ENCODE measurements around the gene C11orf86. TPM values are rescaled to one million over a fixed set of nuclear protein-coding genes. Genes with fewer than 3 reads are reported as not detected.

Gene C11orf86
- total RNA-seq, 1 experiment from 2014 or later = 0.68 TPM

DNA sequence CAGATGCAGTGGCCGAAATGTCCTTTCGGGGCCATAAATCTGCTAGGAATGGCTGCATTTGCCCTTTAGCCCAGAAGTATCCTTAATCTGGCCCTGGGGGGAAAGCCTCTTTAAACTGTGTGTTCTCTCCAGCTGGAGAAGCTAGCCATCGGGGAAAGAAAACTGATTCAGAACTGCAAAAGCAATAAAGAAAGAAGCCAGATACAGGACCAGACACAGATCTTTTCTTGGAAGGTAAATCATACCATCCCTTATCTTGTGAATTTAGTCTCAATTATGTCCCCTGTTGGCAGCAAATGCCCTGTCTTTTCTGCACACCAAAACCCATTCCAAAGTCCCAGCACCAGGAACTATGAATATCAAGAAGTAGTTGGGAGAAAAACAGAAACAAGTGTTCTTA is 42.6 kb upstream of the C11orf86 start:
- H3K36me3 Mint-ChIP-seq = no peaks in the 10 kb centered on the region
- H3K4me3 Mint-ChIP-seq = no peak overlapping the region
- ChIA-PET POLR2A (no interaction called here), CTCF (interaction anchor here (1.6 kb wide), 1 partner anchor 89 kb away, joined by 4 read pairs; no protein-coding TSS in a partner anchor)
- TF ChIP-seq, protein P1, sequence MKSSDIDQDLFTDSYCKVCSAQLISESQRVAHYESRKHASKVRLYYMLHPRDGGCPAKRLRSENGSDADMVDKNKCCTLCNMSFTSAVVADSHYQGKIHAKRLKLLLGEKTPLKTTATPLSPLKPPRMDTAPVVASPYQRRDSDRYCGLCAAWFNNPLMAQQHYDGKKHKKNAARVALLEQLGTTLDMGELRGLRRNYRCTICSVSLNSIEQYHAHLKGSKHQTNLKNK (CRISPR knock-in tag; IDR thresholded peaks at IDR 0.05) = no peak
- TF ChIP-seq JAZF1 (CRISPR knock-in tag; IDR thresholded peaks at IDR 0.05) (no peak), MLX (CRISPR knock-in tag; IDR thresholded peaks at IDR 0.05) (no peak), ZNF425 (CRISPR knock-in tag; conservative IDR thresholded peaks at IDR 0.05) (no peak), GABPB1 (CRISPR knock-in tag; IDR thresholded peaks at IDR 0.05) (no peak), AFF4 (CRISPR knock-in tag; IDR thresholded peaks at IDR 0.05; ENCODE audit: borderline replicate concordance) (no peak), ZNF232 (CRISPR knock-in tag; IDR thresholded peaks at IDR 0.05) (no peak), TEAD1 (CRISPR knock-in tag; IDR thresholded peaks at IDR 0.05) (no peak), E2F5 (CRISPR knock-in tag; IDR thresholded peaks at IDR 0.05) (no peak), TP53 (CRISPR knock-in tag; IDR thresholded peaks at IDR 0.05) (no peak), PRRX2 (CRISPR knock-in tag; IDR thresholded peaks at IDR 0.05) (no peak), EMX1 (CRISPR knock-in tag; IDR thresholded peaks at IDR 0.05) (no peak)
- TF ChIP-seq, protein P2, sequence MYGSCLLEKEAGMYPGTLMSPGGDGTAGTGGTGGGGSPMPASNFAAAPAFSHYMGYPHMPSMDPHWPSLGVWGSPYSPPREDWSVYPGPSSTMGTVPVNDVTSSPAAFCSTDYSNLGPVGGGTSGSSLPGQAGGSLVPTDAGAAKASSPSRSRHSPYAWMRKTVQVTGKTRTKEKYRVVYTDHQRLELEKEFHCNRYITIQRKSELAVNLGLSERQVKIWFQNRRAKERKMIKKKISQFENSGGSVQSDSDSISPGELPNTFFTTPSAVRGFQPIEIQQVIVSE (CRISPR knock-in tag; IDR thresholded peaks at IDR 0.05; ENCODE audit: borderline replicate concordance) = no peak
- TF ChIP-seq, protein P3, sequence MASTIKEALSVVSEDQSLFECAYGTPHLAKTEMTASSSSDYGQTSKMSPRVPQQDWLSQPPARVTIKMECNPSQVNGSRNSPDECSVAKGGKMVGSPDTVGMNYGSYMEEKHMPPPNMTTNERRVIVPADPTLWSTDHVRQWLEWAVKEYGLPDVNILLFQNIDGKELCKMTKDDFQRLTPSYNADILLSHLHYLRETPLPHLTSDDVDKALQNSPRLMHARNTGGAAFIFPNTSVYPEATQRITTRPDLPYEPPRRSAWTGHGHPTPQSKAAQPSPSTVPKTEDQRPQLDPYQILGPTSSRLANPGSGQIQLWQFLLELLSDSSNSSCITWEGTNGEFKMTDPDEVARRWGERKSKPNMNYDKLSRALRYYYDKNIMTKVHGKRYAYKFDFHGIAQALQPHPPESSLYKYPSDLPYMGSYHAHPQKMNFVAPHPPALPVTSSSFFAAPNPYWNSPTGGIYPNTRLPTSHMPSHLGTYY (CRISPR knock-in tag; IDR thresholded peaks at IDR 0.05) = no peak
- TF ChIP-seq, protein P4, sequence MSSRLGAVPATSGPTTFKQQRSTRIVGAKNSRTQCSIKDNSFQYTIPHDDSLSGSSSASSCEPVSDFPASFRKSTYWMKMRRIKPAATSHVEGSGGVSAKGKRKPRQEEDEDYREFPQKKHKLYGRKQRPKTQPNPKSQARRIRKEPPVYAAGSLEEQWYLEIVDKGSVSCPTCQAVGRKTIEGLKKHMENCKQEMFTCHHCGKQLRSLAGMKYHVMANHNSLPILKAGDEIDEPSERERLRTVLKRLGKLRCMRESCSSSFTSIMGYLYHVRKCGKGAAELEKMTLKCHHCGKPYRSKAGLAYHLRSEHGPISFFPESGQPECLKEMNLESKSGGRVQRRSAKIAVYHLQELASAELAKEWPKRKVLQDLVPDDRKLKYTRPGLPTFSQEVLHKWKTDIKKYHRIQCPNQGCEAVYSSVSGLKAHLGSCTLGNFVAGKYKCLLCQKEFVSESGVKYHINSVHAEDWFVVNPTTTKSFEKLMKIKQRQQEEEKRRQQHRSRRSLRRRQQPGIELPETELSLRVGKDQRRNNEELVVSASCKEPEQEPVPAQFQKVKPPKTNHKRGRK (CRISPR knock-in tag; IDR thresholded peaks at IDR 0.05; ENCODE audit: borderline replicate concordance) = no peak
- TF ChIP-seq, protein P5, sequence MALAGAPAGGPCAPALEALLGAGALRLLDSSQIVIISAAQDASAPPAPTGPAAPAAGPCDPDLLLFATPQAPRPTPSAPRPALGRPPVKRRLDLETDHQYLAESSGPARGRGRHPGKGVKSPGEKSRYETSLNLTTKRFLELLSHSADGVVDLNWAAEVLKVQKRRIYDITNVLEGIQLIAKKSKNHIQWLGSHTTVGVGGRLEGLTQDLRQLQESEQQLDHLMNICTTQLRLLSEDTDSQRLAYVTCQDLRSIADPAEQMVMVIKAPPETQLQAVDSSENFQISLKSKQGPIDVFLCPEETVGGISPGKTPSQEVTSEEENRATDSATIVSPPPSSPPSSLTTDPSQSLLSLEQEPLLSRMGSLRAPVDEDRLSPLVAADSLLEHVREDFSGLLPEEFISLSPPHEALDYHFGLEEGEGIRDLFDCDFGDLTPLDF (CRISPR knock-in tag; IDR thresholded peaks at IDR 0.05) = no peak
- DNase-seq (ENCODE audit: low spot score) = no peak
- peaks cover 3% of the 10 kb centered on the region; the same call in 1 of the 2 replicates for H3K4me1 Mint-ChIP-seq
- no peak for ATAC-seq
- no peaks in the 10 kb centered on the region for H3K9me3 Mint-ChIP-seq
- H3K27ac Mint-ChIP-seq = no peak overlapping the region
- H3K27me3 Mint-ChIP-seq (ENCODE audit: low read depth) = no peaks in the 10 kb centered on the region
